Measurements from ENCODE around the gene KRT86.

- TF ChIP-seq RCOR1 (IDR thresholded peaks at IDR 0.05; ENCODE audit: low read length) = no peak
- no peak for TF ChIP-seq MAX (IDR thresholded peaks at IDR 0.05; ENCODE audit: low read depth)
- no peak for TF ChIP-seq EP300 (IDR thresholded peaks at IDR 0.05; ENCODE audit: borderline replicate concordance in 1 of 2, low read depth in 1 of 2, low read length in 1 of 2)
- no peak for TF ChIP-seq PBX3 (IDR thresholded peaks at IDR 0.05)
- no peak for TF ChIP-seq CTCF (IDR thresholded peaks at IDR 0.05)
- no peak for TF ChIP-seq POLR2AphosphoS5 (IDR thresholded peaks at IDR 0.05; ENCODE audit: low read depth, low read length)
- TF ChIP-seq, protein P1, sequence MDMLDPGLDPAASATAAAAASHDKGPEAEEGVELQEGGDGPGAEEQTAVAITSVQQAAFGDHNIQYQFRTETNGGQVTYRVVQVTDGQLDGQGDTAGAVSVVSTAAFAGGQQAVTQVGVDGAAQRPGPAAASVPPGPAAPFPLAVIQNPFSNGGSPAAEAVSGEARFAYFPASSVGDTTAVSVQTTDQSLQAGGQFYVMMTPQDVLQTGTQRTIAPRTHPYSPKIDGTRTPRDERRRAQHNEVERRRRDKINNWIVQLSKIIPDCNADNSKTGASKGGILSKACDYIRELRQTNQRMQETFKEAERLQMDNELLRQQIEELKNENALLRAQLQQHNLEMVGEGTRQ (IDR thresholded peaks at IDR 0.05; ENCODE audit: borderline replicate concordance, low read depth, low read length) = no peak
- no peak for TF ChIP-seq RAD21 (IDR thresholded peaks at IDR 0.05; ENCODE audit: low read length)
- TF ChIP-seq TEAD4 (IDR thresholded peaks at IDR 0.05; ENCODE audit: borderline replicate concordance, insufficient read depth) = no peak
- TF ChIP-seq CHD2 (IDR thresholded peaks at IDR 0.05; ENCODE audit: low read length, partially characterized antibody) = no peak
- TF ChIP-seq, protein P2, sequence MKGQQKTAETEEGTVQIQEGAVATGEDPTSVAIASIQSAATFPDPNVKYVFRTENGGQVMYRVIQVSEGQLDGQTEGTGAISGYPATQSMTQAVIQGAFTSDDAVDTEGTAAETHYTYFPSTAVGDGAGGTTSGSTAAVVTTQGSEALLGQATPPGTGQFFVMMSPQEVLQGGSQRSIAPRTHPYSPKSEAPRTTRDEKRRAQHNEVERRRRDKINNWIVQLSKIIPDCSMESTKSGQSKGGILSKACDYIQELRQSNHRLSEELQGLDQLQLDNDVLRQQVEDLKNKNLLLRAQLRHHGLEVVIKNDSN (IDR thresholded peaks at IDR 0.05; ENCODE audit: borderline replicate concordance, low read depth) = no peak
- no peak for TF ChIP-seq RFX5 (IDR thresholded peaks at IDR 0.05; ENCODE audit: low read length)
- TF ChIP-seq TAF1 (IDR thresholded peaks at IDR 0.05; ENCODE audit: borderline replicate concordance, low read depth, low read length) = no peak
- no peak for TF ChIP-seq SIN3A (IDR thresholded peaks at IDR 0.05; ENCODE audit: borderline replicate concordance, low read depth, low read length)
These were observed 56.6 kb downstream of the KRT86 start for GRCh38 chr12:52331039-52331438.
